ENCODE data around the gene WDR74.
A peak's percentile ranks its signal among the peaks of the same experiment; 100 is the strongest.
"Not testable (repeated sequence)": the region's sequence is repeated elsewhere in the genome, so short reads cannot be mapped to it uniquely, and the experiment has no call there.

The WDR74 gene

DNA sequence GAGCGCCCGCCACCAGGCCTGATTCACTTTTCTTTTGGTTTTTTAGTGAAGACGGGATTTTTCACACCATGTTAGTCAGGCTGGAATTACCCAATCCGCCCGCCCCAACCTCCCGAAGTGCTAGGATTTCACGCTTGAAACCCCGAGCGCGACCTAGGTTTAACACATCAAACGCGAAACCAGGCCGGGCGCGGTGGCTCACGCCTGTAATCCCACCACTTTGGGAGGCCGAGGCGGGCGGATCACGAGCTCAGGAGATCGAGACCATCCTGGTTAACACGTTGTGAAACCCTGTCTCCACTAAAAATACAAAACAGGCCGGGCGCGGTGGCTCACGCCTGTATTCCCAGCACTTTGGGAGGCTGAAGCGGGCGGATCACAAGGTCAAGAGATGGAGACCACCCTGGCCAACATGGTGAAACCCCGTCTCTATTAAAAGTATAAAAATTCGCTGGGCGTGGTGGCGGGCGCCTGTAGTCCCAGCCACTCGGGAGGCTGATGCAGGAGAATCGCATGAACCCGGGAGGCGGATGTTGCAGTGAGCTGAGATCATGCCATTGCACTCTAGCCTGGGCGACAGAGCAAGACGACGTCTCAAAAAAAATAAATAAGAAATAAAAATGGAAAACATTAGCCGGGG lies 1.5 kb upstream of the WDR74 start:
- DNase-seq = not testable (repeated sequence)

DNA sequence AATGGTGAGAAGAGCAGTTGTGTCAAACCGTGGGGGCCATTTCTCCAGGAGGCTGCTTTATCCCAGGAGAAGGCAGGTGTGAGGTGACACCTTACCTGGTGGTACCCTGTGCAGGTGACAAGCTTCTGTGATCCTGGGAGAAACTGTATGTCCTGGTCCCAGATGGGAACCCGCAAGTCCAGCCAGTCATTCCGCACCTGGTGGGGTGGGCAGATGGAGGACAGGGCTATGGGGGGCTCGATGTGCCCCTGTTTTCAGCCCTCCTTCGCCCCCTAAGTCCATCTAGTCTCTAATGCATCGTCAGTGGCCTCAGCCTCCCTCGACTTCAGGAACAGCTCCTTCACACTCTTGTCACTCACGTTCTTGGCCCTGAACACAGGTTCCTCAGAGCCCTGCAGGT lies 4.1 kb downstream of the WDR74 start:
- no peak for DNase-seq

GRCh38 chr11:62832336-62833234 lies 6.8 kb downstream of the WDR74 start, which contains the start of gene TEX54:
Gene TEX54 (minus strand): TSS chr11:62832841.
- DNase-seq = no peak

GRCh38 chr11:62831520-62832335 lies 7.7 kb downstream of the WDR74 start, which contains the start of gene STX5:
Gene STX5 (minus strand): TSS chr11:62832051. CDS start chr11:62831243, 808 bp downstream.
- peak; percentile 100 for DNase-seq

DNA sequence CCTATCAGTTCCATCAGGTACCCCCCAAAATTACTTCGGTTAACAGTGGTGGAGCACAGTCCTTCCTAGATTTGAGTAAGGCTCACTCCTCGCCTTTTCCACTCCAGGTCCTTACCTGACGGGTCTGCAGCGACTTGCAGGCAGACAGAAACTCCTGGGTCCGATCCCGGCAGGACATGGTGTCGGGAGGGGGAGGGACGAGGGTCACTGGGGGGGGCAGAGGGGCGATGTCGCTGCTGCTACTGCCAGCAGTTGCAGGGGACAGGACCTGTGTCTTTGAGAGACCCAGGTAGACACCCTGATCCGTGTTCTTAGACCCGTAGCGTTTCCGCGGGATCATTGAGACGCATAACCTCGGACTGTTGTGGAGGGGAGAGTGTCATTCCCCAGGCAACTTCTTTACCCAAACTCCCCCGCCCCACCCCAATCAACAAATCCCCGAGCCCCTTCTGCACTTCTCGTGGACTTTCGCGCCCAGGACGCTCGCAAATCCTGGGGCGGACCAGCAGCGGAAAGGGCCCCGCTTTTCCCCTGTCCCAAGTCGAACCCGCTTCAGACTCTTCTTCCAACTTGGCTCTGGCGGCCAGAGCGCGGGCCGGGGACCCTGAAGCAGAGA lies 8.4 kb downstream of the WDR74 start:
- DNase-seq = no peak

DNA sequence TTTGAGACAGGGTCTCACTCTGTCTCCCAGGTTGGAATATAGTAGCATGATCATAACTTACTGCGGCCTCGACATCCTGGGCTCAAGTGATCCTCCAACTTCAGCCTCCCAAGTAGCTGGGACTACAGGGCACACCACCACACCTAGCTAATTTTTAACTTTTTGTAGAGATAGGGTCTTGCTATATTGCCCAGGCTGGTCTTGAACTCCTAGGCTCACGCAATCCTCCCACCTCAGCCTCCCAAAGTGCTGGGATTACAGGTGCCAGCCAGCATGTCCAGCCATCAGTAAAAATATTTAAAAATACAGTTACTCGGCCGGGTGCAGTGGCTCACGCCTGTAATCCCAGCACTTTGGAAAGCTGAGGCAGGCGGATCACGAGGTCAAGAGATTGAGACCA lies 11.3 kb downstream of the WDR74 start:
- DNase-seq = not testable (repeated sequence)

GRCh38 chr11:62823677-62824076 lies 15.7 kb downstream of the WDR74 start:
- DNase-seq = no peak

GRCh38 chr11:62817129-62817528 lies 22.3 kb downstream of the WDR74 start:
- DNase-seq = no peak

GRCh38 chr11:62816557-62816956 lies 22.8 kb downstream of the WDR74 start:
- DNase-seq = no peak

DNA sequence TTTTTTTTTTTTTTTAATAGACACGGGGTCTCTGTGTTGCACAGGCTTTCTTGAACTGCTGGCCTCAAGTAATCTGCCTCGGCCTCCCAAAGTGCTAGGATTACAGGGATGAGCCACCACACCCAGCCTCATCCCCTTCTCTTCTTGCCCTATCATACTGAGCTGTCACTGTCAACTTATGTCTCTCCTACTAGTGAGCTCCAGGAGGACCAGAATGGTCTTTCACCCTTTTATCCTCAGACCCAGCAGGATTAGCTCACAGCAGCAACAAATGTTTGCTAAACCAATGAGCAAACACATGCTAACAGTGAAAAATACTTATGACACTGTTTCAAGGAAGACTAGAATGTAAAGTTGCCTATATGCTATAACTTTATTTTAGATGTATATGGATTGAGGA lies 27.7 kb downstream of the WDR74 start:
- no peak for DNase-seq

GRCh38 chr11:62810748-62811147 lies 28.6 kb downstream of the WDR74 start:
- no peak for DNase-seq

DNA sequence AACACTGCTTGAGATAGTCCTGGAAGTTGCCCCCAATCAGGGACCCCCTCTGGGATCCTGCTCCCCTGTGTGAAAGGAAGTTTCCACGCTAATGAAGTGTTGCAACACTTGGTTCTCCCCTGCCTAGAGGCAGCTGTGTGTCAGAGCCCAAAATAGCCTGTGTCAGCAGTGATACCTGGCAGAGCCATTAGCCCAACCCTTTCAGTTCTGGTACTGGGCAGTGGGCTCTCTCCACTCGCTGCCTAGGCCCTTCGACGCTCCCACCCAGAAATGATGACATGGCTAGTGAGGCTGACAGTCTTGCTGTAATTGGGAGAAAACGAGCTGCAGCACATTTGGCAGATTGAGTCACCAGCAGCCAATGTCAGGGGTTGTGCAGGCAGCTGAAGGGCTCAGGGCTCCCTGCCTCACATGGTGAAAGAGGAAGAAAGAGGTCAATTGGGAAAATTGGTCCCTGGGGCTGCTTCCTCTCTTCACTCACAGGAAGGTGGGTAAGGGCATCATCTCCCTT lies 32.7 kb downstream of the WDR74 start:
- DNase-seq = no peak

- peak; percentile 77 for DNase-seq
Measured at GRCh38 chr11:62805961-62806441, 33.4 kb downstream of the WDR74 start.

- peak; percentile 99 for DNase-seq
Measured at GRCh38 chr11:62805076-62805892, 34.1 kb downstream of the WDR74 start, which contains the start of gene NXF1. Gene NXF1 (minus strand): TSS chr11:62805440. CDS start chr11:62805356, 84 bp downstream.

GRCh38 chr11:62804310-62805075 lies 34.9 kb downstream of the WDR74 start:
- DNase-seq = no peak

DNA sequence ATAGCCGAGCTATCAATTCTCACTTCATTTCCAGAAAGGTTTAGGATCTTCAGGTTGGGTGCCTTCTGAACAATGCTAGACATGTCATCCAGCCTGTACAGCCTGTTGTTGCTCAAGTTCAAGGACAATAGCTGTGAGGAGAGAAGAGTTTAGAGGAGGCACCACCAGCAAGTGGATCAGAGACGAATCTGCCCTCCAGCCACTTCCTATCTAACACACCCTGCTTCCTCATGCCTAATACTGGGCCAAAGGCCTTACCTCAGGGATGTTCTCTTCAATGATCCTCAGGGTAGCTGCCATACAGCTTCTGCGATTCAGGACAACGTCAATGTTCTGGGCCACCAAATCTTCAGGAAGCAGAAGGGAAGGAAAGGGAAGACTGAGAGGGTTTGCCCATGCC lies 38.3 kb downstream of the WDR74 start:
- no peak for DNase-seq

GRCh38 chr11:62799486-62799885 lies 39.9 kb downstream of the WDR74 start:
- no peak for DNase-seq

- no peak for DNase-seq
Measured at GRCh38 chr11:62796281-62796680, 43.1 kb downstream of the WDR74 start.

GRCh38 chr11:62794201-62794775 lies 45.1 kb downstream of the WDR74 start:
- no peak for DNase-seq

DNA sequence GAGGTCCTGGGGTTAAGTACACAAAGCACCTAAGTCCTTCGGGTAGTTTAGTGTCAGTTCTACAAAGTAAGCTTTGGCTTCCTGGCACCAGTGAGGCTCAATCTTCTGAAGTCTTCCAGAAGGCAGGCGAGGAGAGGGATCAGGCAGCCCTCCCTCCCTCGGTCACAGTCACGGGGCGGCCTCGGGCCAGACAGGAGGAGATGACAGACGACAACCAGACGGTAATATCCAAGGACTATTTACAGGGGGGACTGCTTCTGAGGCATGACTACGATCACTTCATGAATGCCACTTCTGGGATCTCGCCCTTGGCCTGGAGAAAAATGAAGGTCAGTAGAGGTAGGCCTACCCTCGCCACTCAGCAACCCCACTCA lies 47.2 kb downstream of the WDR74 start:
- DNase-seq = no peak

All from KG1 (cell line).